DND-41 (cell line): ENCODE measurements around the gene PTGES2.
A peak's percentile ranks its signal among the peaks of the same experiment; 100 is the strongest.

Experiments
- ATAC-seq: fragments of 200-7000 bp; cut with Tn5 transposase; 3 replicates; pipeline ENCODE4 v1.9.1; 2021; ENCODE audit warnings: low read depth; ENCODE audit not compliant: insufficient read depth
- DNase-seq: peaks from one replicate; pipeline ENCODE4 v3.0.0-alpha.2; 2020
- H2AFZ ChIP-seq: 2 replicates; pipeline ENCODE4 v1.6.0; 2012; ENCODE audit warnings: low read depth, low read length
- H3K27ac ChIP-seq: 2 replicates; pipeline ENCODE4 v1.5.1; 2012; ENCODE audit warnings: low read length, inconsistent platforms
- H3K27me3 ChIP-seq: fragments of 200-600 bp; sonication (generic); 2 replicates; pipeline ENCODE4 v1.6.0; 2012; ENCODE audit warnings: low read length, mild to moderate bottlenecking, inconsistent platforms; ENCODE audit not compliant: insufficient read depth, poor library complexity
- H3K36me3 ChIP-seq: 2 replicates; pipeline ENCODE4 v1.5.1; 2012; ENCODE audit warnings: low read length, inconsistent platforms; ENCODE audit not compliant: insufficient read depth
- H3K4me1 ChIP-seq: 2 replicates; pipeline ENCODE4 v1.5.1; 2012; ENCODE audit warnings: mild to moderate bottlenecking, low read length; ENCODE audit not compliant: insufficient read depth
- H3K4me2 ChIP-seq: 2 replicates; pipeline ENCODE4 v1.6.0; 2012; ENCODE audit warnings: mild to moderate bottlenecking, moderate library complexity, low read length, inconsistent platforms; ENCODE audit not compliant: insufficient read depth
- H3K4me3 ChIP-seq, 2 experiments: fragments of 200-600 bp in 1 of 2; shearing (Covaris generic) in 1 of 2; 2 replicates each; pipeline ENCODE4 v1.5.1; 2012 to 2016; ENCODE audit warnings: inconsistent platforms in 2 of 2, low read length in 2 of 2, mild to moderate bottlenecking in 2 of 2, low read depth in 1 of 2, moderate library complexity in 1 of 2
- H3K79me2 ChIP-seq: 2 replicates; pipeline ENCODE4 v1.6.0; 2012; ENCODE audit warnings: low read length, inconsistent platforms; ENCODE audit not compliant: insufficient read depth
- H3K9ac ChIP-seq: 2 replicates; pipeline ENCODE4 v1.6.0; 2012; ENCODE audit warnings: low read depth, mild to moderate bottlenecking, inconsistent platforms, low read length, moderate library complexity
- H3K9me3 ChIP-seq: 2 replicates; pipeline ENCODE4 v1.5.1; 2012; ENCODE audit warnings: low read length, moderate library complexity, mild to moderate bottlenecking, inconsistent platforms; ENCODE audit not compliant: insufficient read depth, severe bottlenecking
- H4K20me1 ChIP-seq: 2 replicates; pipeline ENCODE4 v1.6.0; 2012; ENCODE audit warnings: low read length; ENCODE audit not compliant: insufficient read depth
- CTCF ChIP-seq: IDR thresholded peaks from 2 replicates; pipeline ENCODE4 v1.5.1; 2012; ENCODE audit warnings: borderline replicate concordance, low read length, moderate library complexity, mild to moderate bottlenecking; ENCODE audit not compliant: poor library complexity, severe bottlenecking; ENCODE audit errors: extremely low read depth
- EZH2 ChIP-seq: IDR thresholded peaks from 3 replicates; pipeline ENCODE4 v1.6.1; 2012; ENCODE audit warnings: borderline replicate concordance, low read depth, mild to moderate bottlenecking, moderate library complexity, low read length, inconsistent platforms; ENCODE audit not compliant: severe bottlenecking

The PTGES2 gene

DNA sequence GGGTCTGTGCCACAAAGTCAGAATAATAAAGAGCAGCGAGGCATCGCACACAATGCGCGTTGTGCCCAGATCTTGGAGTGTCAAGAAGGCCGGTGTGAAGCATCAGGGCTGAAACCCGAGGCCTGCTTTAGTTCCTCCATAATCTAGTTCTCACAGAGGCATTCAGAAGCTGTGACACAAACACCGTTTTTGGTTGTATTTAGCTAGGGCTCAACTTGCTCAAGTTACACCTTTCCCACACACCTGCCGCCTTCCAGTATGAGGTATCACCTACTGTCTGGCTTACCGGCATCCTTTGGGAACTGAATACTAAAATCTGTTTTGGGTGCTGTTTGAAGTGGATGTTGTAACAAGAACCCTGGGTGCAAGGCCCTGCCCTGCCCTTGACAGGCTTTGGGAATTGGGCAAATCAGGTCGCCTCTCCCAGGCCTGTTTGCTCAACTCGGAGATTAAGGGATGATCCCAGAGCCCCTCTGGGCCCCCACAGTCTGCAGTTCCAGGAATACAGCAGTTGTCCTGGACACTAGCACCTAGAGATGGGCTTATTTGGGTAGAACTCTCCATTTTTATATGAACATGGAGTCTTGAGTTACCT, 32.5 kb downstream of the PTGES2 start:
- Histone ChIP-seq H3K9me3 (no peaks in the 10 kb centered on the region), H3K27me3 (no peaks in the 10 kb centered on the region), H4K20me1 (peaks cover 16% of the 10 kb centered on the region), H3K4me3 (no peak overlapping the region), H3K79me2 (peaks cover 90% of the 10 kb centered on the region), H3K9ac (peak overlapping the region; percentile 33), H3K4me2 (peak overlapping the region; percentile 54), H3K27ac (peak overlapping the region; percentile 85), H2AFZ (no peak overlapping the region), H3K4me1 (peaks cover 69% of the 10 kb centered on the region), H3K36me3 (peaks cover 18% of the 10 kb centered on the region)
- ATAC-seq (no peak), DNase-seq (no peak)
- TF ChIP-seq CTCF (no peak), EZH2 (no peak)

DNA sequence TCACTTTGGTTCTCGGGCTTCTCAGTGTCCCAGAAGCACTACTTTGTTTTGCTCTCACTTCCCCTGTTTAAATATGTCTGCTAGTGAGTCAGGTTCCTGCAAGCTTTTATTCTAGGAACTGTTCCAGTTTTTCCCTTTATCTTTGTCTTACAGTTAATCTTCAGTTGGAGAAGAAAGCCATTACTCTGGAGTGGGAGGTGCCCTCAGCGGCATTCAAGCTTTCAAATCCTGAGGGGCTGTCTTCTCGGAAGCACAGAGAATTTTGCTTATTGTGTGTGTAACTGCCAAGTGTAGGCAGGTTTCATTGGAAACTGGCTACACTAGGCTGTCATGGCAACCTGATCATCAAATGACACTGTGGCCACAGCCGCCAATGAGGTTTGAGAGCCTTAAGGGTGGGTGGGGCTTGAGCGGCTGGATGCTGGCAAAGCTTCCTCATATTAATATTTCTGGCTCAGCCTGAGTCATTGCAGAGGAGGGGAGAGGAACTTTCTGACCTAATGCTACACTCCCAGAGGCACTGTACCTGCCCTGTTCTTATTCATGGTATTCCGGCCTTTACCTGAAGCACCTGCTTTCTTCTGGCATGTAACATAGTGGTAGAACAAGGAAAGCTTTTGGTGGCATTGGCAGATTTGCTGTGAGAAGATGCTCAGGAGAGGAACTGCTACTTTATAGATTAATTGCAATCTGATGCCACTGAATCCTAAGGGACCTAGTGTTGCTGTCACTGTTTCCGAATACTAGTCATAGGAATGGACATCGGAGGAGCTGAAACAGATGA, 33.2 kb downstream of the PTGES2 start:
- no peak for TF ChIP-seq EZH2
- peaks cover 62% of the 10 kb centered on the region for H3K4me1 ChIP-seq
- no peaks in the 10 kb centered on the region for H3K9me3 ChIP-seq
- H3K79me2 ChIP-seq: peaks cover 90% of the 10 kb centered on the region
- DNase-seq (peak; percentile 79), ATAC-seq (peak; percentile 85)
- H4K20me1 ChIP-seq: peaks cover 16% of the 10 kb centered on the region
- H3K27me3 ChIP-seq: no peaks in the 10 kb centered on the region
- H3K9ac ChIP-seq: peak overlapping the region; percentile 33
- 0 out of 2 replicates have a peak overlapping the region, but pooled peaks have one; percentile 17 for H2AFZ ChIP-seq
- H3K36me3 ChIP-seq: peaks cover 18% of the 10 kb centered on the region
- peak overlapping the region; percentile 85 for H3K27ac ChIP-seq
- H3K4me3 ChIP-seq: peak overlapping the region in 1 of 2 experiments; percentile 29; a peak in 1 of 4 replicates
- H3K4me2 ChIP-seq: peak overlapping the region; percentile 54

DNA sequence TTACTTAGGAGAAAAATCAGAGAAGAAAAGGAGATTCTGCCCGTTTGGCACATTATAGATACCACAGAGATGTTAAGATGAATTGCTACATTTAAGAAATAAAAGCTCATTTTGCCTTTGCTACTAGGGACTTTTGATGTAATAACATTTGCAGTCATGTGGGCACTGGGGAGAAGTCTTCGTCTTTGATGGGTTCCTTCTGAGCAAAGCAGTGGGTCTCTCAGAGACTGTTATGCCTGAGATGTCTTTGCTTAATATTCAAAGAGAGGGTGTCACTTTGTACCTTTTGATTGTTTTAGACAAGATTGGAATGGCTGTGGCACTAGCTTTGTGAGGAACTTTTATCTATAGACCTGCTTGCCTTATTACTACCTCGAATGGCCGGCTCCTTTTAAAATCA, 34.5 kb downstream of the PTGES2 start:
- Histone ChIP-seq H3K4me3 (no peak overlapping the region), H3K9me3 (no peaks in the 10 kb centered on the region), H3K27me3 (no peaks in the 10 kb centered on the region), H3K4me2 (peak overlapping the region; percentile 30; the same call in 1 of the 2 replicates), H3K27ac (peak overlapping the region; percentile 85), H2AFZ (no peak overlapping the region), H3K36me3 (peaks cover 20% of the 10 kb centered on the region), H3K79me2 (peaks cover 90% of the 10 kb centered on the region), H3K9ac (peak overlapping the region; percentile 33), H3K4me1 (peaks cover 50% of the 10 kb centered on the region), H4K20me1 (peaks cover 10% of the 10 kb centered on the region)
- TF ChIP-seq CTCF (no peak), EZH2 (no peak)
- DNase-seq (no peak), ATAC-seq (peak; percentile 46; the same call in 2 of the 3 replicates)
